GM18858 (cell line): ENCODE results near the gene CDRT15L2.
"Not testable (repeated sequence)": the region's sequence is repeated elsewhere in the genome, so short reads cannot be mapped to it uniquely, and the experiment has no call there.

Experiments used
- ATAC-seq: cut with Tn5 transposase; IDR thresholded peaks from one replicate; pipeline ENCODE4 v1.9.1; 2021; ENCODE audit not compliant: unreplicated experiment

CDRT15L2 gene

DNA sequence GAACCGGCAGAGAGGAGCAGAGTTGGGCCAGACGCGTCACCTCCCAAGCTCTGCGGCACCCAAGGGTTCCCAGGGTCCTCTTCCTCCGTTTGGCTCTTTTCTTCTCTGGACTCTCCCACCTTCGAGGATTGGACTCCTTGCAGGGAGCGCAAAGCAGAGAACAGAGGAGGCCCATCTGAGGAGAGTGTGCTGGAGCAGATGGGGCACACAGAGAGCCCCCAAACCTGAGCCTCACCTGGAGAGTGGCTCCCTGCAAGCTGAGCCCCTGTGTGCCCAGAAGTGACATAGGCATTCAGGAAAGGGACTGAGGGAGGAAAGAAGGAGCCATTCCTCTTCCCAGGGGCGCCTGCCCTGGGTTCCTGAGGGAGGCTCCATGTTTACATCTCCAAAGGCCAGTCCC lies 6.3 kb upstream of the CDRT15L2 start:
- not testable (repeated sequence) for ATAC-seq

DNA sequence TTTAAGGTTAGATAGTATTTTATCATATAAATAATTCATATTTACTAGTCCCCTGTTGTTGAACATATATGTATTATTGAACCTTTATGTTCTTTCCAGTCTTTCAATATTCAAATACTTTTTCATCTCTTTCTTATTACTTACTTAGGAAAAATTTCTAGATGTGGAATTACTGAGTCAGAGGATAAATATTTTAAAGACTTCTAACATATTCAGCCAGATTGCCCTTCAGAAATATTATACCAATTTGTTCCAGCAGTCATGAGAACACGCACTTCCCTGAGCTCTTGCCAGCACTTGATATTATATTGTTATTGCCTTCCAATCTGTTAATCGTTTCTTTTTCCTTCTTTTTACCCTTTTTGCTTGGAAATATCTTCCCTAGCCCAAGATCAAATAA lies 4.5 kb upstream of the CDRT15L2 start:
- ATAC-seq: not testable (repeated sequence)

DNA sequence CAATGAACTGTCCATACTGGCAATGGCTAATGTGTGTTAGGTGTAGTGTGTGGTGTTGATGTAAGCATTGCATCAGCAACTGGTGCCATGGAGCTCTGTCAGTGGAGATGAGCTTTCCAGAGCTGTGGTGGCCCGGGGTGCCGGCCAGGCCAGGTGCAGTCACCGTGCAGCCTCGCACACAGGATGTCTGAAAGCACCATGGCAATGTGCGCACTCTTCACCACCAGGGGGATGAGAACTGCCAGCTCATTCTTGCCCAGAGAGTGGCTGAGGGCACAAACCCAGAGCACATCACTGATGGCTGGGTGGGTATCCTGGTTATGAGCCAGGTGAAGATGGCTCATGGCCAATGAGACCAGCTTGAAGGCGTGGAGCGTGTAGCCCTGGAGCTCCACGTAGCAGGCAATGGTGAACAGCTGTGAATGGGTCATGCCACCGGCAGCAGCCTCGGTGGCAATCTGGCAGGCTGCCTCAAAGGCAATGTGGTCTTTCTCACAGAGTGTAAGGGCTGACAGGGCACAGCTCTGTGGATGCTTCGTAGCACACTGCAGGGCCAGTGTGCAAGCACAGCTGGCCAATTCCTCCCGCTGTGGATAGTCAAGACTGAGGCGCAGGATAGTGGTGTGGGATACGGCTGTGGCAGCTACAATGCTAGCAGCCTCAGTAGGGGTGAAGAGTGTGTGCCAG lies 4.5 kb downstream of the CDRT15L2 start:
- ATAC-seq: not testable (repeated sequence)

- ATAC-seq: not testable (repeated sequence)
These were observed 9.4 kb downstream of the CDRT15L2 start for GRCh38 chr17:20588744-20589453.

- not testable (repeated sequence) for ATAC-seq
These were observed 9.9 kb downstream of the CDRT15L2 start for GRCh38 chr17:20589454-20589810.

DNA sequence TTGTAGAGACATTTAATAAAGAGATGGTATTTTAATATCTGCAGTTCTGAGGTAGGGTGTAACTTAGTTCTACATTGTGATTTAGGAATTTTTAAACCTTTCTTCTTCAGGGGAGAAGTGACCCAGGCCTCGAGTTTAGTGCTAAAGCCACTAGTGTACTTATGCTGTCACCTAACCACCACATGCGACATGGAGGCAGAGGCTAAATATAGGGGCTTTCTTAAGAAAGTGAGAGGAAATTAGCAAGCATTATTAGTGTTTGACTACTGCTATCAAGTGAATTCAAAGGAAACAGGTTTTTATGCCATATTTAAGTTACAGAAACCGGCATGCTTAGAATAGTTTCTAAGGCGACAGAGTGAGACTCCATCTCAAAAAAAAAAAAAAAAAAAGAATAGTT lies 11.5 kb downstream of the CDRT15L2 start:
- not testable (repeated sequence) for ATAC-seq

GRCh38 chr17:20605568-20605967 lies 26.0 kb downstream of the CDRT15L2 start:
- not testable (repeated sequence) for ATAC-seq

GRCh38 chr17:20609490-20609889 lies 30.0 kb downstream of the CDRT15L2 start:
- not testable (repeated sequence) for ATAC-seq

DNA sequence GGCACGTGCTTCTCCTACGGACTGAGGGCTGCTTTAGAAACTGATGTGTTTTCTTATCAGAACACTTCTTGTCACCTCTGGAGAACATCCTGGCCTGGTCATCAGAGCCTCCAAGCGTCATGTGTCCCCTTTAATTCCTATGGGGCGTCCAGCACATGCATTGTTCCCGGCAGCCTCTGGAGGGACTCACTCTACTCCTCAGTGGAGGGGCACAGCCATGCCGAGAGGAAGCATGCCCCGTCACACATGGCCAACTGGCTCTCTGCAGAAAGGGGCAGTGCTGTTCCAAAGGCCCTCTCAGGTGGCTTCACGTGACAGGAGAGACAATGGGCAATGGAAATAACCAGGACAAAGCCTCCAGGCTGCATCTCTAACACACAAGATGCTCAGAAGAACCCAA lies 31.8 kb downstream of the CDRT15L2 start:
- no peak for ATAC-seq

GRCh38 chr17:20612635-20613034 lies 33.1 kb downstream of the CDRT15L2 start:
- no peak for ATAC-seq

GRCh38 chr17:20613248-20613647 lies 33.7 kb downstream of the CDRT15L2 start:
- ATAC-seq: no peak

DNA sequence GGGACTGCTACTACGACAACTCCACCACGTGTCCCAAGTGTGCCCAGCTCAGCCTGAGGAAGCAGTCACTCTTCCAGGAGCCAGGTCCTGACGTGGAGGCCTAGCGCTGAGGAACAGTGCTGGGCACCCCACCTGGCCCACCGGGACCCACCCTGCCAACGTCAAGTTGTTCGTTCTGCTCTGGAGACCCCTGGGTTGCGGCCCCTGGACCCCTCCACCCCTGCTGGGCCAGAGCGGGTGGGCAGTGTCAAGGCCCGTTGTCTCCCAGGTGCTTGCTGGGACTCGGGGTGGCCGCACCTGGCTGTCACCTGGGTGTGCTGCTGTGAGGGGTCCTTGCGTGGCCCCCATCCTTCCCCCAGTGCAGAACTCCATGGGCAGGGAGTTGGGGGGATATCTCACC lies 34.4 kb downstream of the CDRT15L2 start:
- no peak for ATAC-seq

DNA sequence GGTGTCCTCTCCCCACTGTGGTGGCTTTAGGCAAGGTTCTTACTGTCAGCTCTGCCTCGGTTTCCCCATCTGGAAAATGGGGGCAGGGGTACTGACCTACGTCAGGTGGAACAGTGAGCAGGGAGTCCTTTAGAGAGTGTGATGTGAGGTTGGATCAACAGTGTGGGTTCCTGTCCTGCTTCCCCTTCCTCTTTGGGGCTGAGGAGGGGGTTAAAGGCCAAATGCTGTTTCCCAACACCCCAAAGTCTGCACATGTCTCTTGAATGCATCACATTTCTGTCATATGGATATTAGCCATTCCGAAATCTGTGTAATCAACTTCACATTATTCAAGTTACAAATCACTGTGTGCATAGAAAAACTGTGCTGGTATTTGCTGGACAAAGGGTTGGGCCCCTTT lies 35.9 kb downstream of the CDRT15L2 start:
- ATAC-seq: not testable (repeated sequence)
